ENCODE measurements around the gene SPOCD1.

The SPOCD1 gene

DNA sequence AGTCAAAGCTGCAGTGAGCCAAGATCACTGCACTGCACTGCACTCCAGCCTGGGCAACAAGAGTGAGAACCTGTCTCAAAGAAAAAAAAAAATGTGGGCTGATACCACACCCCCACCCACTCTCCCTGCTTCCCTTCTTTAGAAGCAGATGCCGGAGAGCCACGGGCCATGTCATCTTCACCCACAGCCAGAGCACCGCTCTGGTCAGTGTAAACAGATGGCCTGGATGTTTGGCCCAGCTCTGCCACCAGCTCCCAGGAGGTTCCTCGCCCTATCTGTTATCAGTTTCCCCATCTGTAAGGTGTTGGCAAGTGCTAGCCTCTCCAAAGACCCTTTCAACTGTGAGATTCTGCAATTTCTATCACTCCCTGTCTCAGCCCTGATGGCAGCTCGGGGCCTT is 39.8 kb downstream of the SPOCD1 start:
- Histone ChIP-seq H3K23ac (ENCODE audit: low read length) (no peak overlapping the region), H3K4me3 (ENCODE audit: low read length) (no peak overlapping the region), H3K9ac (ENCODE audit: low read length) (no peak overlapping the region), H3K4me1 (ENCODE audit: control insufficient read depth, low read depth, low read length) (peaks cover 9% of the 10 kb centered on the region), H3K4ac (ENCODE audit: low read depth, low read length) (no peak overlapping the region), H3K27ac (ENCODE audit: low read depth, low read length) (no peak overlapping the region), H3K27me3 (ENCODE audit: insufficient read depth, low read length, poor library complexity) (peaks cover 15% of the 10 kb centered on the region), H3K79me1 (ENCODE audit: low read length) (no peaks in the 10 kb centered on the region), H4K5ac (ENCODE audit: low read length) (no peak overlapping the region), H2BK120ac (ENCODE audit: low read depth, low read length) (no peak overlapping the region), H3K4me2 (ENCODE audit: low read length) (no peak overlapping the region), H2BK5ac (ENCODE audit: low read length) (no peak overlapping the region), H3K36me3 (ENCODE audit: control insufficient read depth, insufficient read depth, low read length) (no peaks in the 10 kb centered on the region), H3K18ac (ENCODE audit: low read length) (no peak overlapping the region), H2AK5ac (ENCODE audit: low read length) (no peak overlapping the region), H4K8ac (ENCODE audit: low read depth, low read length) (no peak overlapping the region), H3K56ac (ENCODE audit: low read length) (peak overlapping the region; percentile 39), H3K79me2 (ENCODE audit: control insufficient read depth, insufficient read depth, low read length) (no peaks in the 10 kb centered on the region), H2BK15ac (replicated peaks; ENCODE audit: low read depth) (no peak overlapping the region)
- WGBS (ENCODE audit: extremely low coverage, insufficient coverage, low lambda C conversion rate): no CpG with 5 or more reads among the region's 5 CpGs
- DNase-seq: no peak

DNA sequence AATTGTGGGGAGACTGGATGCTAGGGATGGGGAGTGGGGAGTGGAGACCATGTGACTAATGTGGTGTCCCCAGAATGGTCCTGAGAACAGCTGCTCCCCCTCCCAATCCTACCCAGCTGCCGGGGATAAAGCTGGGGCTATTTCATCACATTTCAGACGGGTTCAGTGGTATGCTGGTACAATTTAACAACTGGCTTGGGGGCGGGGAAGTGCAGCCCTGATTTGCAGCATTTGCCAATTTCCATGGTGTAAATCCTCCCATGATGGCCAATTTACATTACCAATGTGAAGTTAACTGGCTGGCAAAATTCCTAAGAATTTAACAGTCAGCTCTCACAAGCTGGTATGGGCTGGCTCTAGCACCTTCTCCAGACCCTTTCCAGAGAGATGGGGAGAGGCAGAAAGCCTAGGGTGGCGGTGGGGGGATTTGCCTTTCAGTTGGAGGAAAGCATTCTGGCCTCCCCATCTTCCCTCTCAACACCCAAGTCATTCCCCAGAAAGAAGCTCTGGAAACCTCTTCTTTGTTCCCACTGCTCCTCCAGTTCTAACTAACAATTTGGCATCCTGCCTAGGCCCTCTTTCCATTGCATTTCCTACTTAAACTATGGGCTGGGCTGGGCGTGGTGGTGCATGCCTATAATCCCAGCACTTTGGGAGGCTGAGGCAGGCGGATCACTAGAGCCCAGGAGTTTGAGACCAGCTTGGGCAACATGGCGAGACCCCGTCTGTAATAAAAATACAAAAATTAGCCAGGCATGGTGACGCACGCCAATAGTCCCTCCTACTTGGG is 40.4 kb downstream of the SPOCD1 start:
- Histone ChIP-seq H3K36me3 (ENCODE audit: control insufficient read depth, insufficient read depth, low read length) (no peaks in the 10 kb centered on the region), H4K8ac (ENCODE audit: low read depth, low read length) (no peak overlapping the region), H3K79me1 (ENCODE audit: low read length) (no peaks in the 10 kb centered on the region), H3K4me2 (ENCODE audit: low read length) (no peak overlapping the region), H2BK15ac (replicated peaks; ENCODE audit: low read depth) (no peak overlapping the region), H3K56ac (ENCODE audit: low read length) (peak overlapping the region; percentile 39), H3K27me3 (ENCODE audit: insufficient read depth, low read length, poor library complexity) (peaks cover 15% of the 10 kb centered on the region), H3K79me2 (ENCODE audit: control insufficient read depth, insufficient read depth, low read length) (no peaks in the 10 kb centered on the region), H3K4me3 (ENCODE audit: low read length) (no peak overlapping the region), H3K23ac (ENCODE audit: low read length) (no peak overlapping the region), H4K5ac (ENCODE audit: low read length) (no peak overlapping the region), H2BK120ac (ENCODE audit: low read depth, low read length) (no peak overlapping the region), H3K18ac (ENCODE audit: low read length) (no peak overlapping the region), H3K4me1 (ENCODE audit: control insufficient read depth, low read depth, low read length) (peaks cover 11% of the 10 kb centered on the region), H2AK5ac (ENCODE audit: low read length) (no peak overlapping the region), H2BK5ac (ENCODE audit: low read length) (peak overlapping the region; percentile 76), H3K4ac (ENCODE audit: low read depth, low read length) (no peak overlapping the region), H3K27ac (ENCODE audit: low read depth, low read length) (no peak overlapping the region), H3K9ac (ENCODE audit: low read length) (no peak overlapping the region)
- no peak for DNase-seq
- WGBS (ENCODE audit: extremely low coverage, insufficient coverage, low lambda C conversion rate): no CpG with 5 or more reads among the region's 10 CpGs

DNA sequence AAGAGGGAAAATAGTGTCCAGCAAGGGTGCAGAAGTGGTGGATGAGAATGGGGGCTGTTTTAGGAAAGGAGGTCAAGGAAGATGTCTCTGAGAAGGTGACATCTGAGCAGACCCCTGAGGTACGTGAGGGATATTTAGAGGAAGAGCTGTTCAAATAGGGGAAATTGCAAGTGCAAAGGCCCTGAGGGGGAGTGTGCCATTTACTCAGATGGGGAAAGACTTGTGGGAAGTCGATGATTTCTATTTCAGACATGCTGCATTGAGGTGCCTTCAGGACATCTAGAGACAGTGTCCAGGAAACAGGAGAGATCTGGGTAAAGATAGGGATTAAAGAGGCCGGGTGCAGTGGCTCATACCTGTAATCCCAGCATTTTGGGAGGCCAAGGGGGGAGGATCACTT is 41.3 kb downstream of the SPOCD1 start:
- H3K27ac ChIP-seq (ENCODE audit: low read depth, low read length): no peak overlapping the region
- H3K56ac ChIP-seq (ENCODE audit: low read length): no peak overlapping the region
- H4K8ac ChIP-seq (ENCODE audit: low read depth, low read length): no peak overlapping the region
- H3K4me3 ChIP-seq (ENCODE audit: low read length): no peak overlapping the region
- H3K4me2 ChIP-seq (ENCODE audit: low read length): no peak overlapping the region
- H3K4ac ChIP-seq (ENCODE audit: low read depth, low read length): no peak overlapping the region
- H3K36me3 ChIP-seq (ENCODE audit: control insufficient read depth, insufficient read depth, low read length): no peaks in the 10 kb centered on the region
- H3K27me3 ChIP-seq (ENCODE audit: insufficient read depth, low read length, poor library complexity): peaks cover 15% of the 10 kb centered on the region
- no peaks in the 10 kb centered on the region for H3K79me2 ChIP-seq (ENCODE audit: control insufficient read depth, insufficient read depth, low read length)
- H3K23ac ChIP-seq (ENCODE audit: low read length): no peak overlapping the region
- H3K9ac ChIP-seq (ENCODE audit: low read length): no peak overlapping the region
- DNase-seq: no peak
- H3K79me1 ChIP-seq (ENCODE audit: low read length): no peaks in the 10 kb centered on the region
- H2AK5ac ChIP-seq (ENCODE audit: low read length): no peak overlapping the region
- no peak overlapping the region for H4K5ac ChIP-seq (ENCODE audit: low read length)
- no peak overlapping the region for H2BK5ac ChIP-seq (ENCODE audit: low read length)
- H3K18ac ChIP-seq (ENCODE audit: low read length): no peak overlapping the region
- WGBS (ENCODE audit: extremely low coverage, insufficient coverage, low lambda C conversion rate): no CpG with 5 or more reads among the region's 3 CpGs
- H3K4me1 ChIP-seq (ENCODE audit: control insufficient read depth, low read depth, low read length): peaks cover 19% of the 10 kb centered on the region
- no peak overlapping the region for H2BK15ac ChIP-seq (replicated peaks; ENCODE audit: low read depth)
- no peak overlapping the region for H2BK120ac ChIP-seq (ENCODE audit: low read depth, low read length)

DNA sequence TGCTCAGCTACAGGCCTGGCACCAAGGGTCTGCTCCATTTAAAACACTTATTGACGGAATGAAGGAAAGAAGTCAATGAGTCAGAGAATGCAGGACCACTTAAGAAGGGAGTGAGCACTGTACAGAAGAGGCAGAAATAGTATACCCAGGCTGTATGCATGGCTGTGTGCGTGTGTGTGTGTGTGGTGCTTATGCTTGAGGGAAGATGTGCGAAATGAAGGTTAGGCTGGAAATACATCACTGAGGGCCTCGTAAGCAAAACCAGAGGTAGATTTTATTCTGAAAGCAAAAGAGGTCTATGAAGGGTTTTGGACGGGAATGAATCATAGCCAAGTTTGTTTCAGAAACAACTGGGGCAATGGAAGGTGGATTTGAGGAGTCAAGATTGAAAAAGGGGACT is 42.0 kb downstream of the SPOCD1 start:
- Histone ChIP-seq H3K4me1 (ENCODE audit: control insufficient read depth, low read depth, low read length) (peaks cover 19% of the 10 kb centered on the region), H3K4me2 (ENCODE audit: low read length) (no peak overlapping the region), H3K79me2 (ENCODE audit: control insufficient read depth, insufficient read depth, low read length) (no peaks in the 10 kb centered on the region), H3K27ac (ENCODE audit: low read depth, low read length) (no peak overlapping the region), H3K23ac (ENCODE audit: low read length) (no peak overlapping the region), H3K56ac (ENCODE audit: low read length) (no peak overlapping the region), H3K4me3 (ENCODE audit: low read length) (no peak overlapping the region), H3K9ac (ENCODE audit: low read length) (no peak overlapping the region), H3K18ac (ENCODE audit: low read length) (no peak overlapping the region), H3K4ac (ENCODE audit: low read depth, low read length) (no peak overlapping the region), H4K5ac (ENCODE audit: low read length) (no peak overlapping the region), H3K79me1 (ENCODE audit: low read length) (no peaks in the 10 kb centered on the region), H4K8ac (ENCODE audit: low read depth, low read length) (no peak overlapping the region), H3K27me3 (ENCODE audit: insufficient read depth, low read length, poor library complexity) (peaks cover 15% of the 10 kb centered on the region), H2BK5ac (ENCODE audit: low read length) (no peak overlapping the region), H2BK15ac (replicated peaks; ENCODE audit: low read depth) (no peak overlapping the region), H2BK120ac (ENCODE audit: low read depth, low read length) (no peak overlapping the region), H3K36me3 (ENCODE audit: control insufficient read depth, insufficient read depth, low read length) (no peaks in the 10 kb centered on the region), H2AK5ac (ENCODE audit: low read length) (no peak overlapping the region)
- DNase-seq: no peak
- WGBS (ENCODE audit: extremely low coverage, insufficient coverage, low lambda C conversion rate): no CpG with 5 or more reads among the region's 5 CpGs

DNA sequence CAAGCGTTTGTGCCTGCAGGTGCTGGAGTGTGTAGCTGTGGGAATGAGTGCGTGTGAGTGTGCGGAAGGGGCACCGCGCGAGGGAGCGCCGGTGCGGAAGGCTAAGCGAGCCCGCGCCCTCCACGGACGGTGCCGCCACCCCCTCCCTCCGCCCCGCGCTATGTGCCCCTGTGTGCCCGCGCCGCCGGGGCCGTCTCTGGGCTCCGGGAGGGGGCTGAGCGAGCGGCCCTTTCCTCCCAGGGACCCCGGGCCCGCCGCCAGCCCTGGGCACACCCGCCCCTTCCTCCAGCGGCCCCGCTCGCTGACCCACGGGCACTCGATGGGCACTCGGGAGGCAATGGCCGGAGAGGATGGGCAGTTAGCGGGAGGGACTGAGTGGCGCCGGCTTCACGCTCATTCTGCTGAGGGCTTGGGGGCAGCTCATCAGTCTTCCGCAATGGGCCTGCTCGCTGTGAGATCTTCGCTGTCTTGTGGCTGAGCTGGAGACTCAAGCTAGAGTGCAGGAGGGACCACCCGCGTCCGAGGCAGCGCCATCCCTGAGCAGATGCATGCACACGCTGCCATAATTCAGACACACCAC is 43.1 kb downstream of the SPOCD1 start:
- Histone ChIP-seq H2BK15ac (replicated peaks; ENCODE audit: low read depth) (no peak overlapping the region), H3K36me3 (ENCODE audit: control insufficient read depth, insufficient read depth, low read length) (no peaks in the 10 kb centered on the region), H3K4me1 (ENCODE audit: control insufficient read depth, low read depth, low read length) (peaks cover 24% of the 10 kb centered on the region), H3K27ac (ENCODE audit: low read depth, low read length) (no peak overlapping the region), H3K79me2 (ENCODE audit: control insufficient read depth, insufficient read depth, low read length) (no peaks in the 10 kb centered on the region), H2BK5ac (ENCODE audit: low read length) (no peak overlapping the region), H3K18ac (ENCODE audit: low read length) (no peak overlapping the region), H4K8ac (ENCODE audit: low read depth, low read length) (no peak overlapping the region), H3K4ac (ENCODE audit: low read depth, low read length) (no peak overlapping the region), H3K4me2 (ENCODE audit: low read length) (peak overlapping the region; percentile 42), H3K9ac (ENCODE audit: low read length) (peak overlapping the region; percentile 56), H3K23ac (ENCODE audit: low read length) (peak overlapping the region; percentile 4), H3K4me3 (ENCODE audit: low read length) (no peak overlapping the region), H2BK120ac (ENCODE audit: low read depth, low read length) (no peak overlapping the region), H2AK5ac (ENCODE audit: low read length) (no peak overlapping the region), H3K27me3 (ENCODE audit: insufficient read depth, low read length, poor library complexity) (peaks cover 15% of the 10 kb centered on the region), H4K5ac (ENCODE audit: low read length) (no peak overlapping the region), H3K79me1 (ENCODE audit: low read length) (no peaks in the 10 kb centered on the region), H3K56ac (ENCODE audit: low read length) (peak overlapping the region; percentile 86)
- WGBS (ENCODE audit: extremely low coverage, insufficient coverage, low lambda C conversion rate): no CpG with 5 or more reads among the region's 49 CpGs
- DNase-seq: no peak
